Measurements from ENCODE around the gene NHLRC2. TPM values are rescaled to one million over a fixed set of nuclear protein-coding genes. Genes with fewer than 3 reads are reported as not detected.

NHLRC2 gene
- total RNA-seq, 4 donors from 2014 or later, result 18.3 to 140 (median 45.8) TPM

DNA sequence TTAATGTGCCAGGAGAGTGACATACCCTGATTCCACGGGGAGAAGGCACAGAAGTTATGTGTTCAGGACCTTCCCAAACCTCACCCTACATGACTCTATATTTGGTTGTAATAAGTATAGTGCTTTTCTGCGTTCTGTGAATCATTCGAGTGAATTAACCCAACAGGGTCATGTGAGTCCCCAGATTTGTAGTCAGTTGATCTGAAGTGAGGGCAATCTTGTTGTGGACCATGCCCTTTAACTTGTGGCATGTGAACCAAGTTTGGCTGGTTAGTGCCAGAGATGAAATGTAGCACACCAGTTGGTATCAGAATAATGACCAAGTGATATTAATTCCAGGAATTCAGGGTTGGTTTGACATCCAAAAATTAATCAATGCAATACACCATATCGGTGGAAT is 70.2 kb downstream of the NHLRC2 start:
- in situ Hi-C loops (cut with MboI; ENCODE audit: low pct_ligation_motif_present in 1 of 4, low pct_unique_long_range_greater_than_20kb in 1 of 4, low sequenced_read_pairs in 3 of 4), result no loop called here
- Histone ChIP-seq H3K9me3 (no peaks in the 10 kb centered on the region), H3K27me3 (no peaks in the 10 kb centered on the region), H3K27ac (no peak overlapping the region), H3K4me3 (no peak overlapping the region), H3K36me3 (no peaks in the 10 kb centered on the region), H3K4me1 (peaks cover 0 to 8% (median 0%) of the 10 kb centered on the region in 4 donors)
- WGBS, 2 donors (ENCODE audit: low coverage in 1 of 2), result 80 to 82% methylated on average over 1 to 4 of the region's 4 CpGs
- DNase-seq, result no peak
- intact Hi-C loops (cut with DNase I; ENCODE audit: low total_unique reads), result no loop called here
- TF ChIP-seq POLR2AphosphoS5 (IDR thresholded peaks at IDR 0.05) (no peak), EP300 (IDR thresholded peaks at IDR 0.05; ENCODE audit: low read depth) (no peak), POLR2A (IDR thresholded peaks at IDR 0.05) (no peak)
- TF ChIP-seq, protein P1, sequence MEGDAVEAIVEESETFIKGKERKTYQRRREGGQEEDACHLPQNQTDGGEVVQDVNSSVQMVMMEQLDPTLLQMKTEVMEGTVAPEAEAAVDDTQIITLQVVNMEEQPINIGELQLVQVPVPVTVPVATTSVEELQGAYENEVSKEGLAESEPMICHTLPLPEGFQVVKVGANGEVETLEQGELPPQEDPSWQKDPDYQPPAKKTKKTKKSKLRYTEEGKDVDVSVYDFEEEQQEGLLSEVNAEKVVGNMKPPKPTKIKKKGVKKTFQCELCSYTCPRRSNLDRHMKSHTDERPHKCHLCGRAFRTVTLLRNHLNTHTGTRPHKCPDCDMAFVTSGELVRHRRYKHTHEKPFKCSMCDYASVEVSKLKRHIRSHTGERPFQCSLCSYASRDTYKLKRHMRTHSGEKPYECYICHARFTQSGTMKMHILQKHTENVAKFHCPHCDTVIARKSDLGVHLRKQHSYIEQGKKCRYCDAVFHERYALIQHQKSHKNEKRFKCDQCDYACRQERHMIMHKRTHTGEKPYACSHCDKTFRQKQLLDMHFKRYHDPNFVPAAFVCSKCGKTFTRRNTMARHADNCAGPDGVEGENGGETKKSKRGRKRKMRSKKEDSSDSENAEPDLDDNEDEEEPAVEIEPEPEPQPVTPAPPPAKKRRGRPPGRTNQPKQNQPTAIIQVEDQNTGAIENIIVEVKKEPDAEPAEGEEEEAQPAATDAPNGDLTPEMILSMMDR (IDR thresholded peaks at IDR 0.05), result no peak

DNA sequence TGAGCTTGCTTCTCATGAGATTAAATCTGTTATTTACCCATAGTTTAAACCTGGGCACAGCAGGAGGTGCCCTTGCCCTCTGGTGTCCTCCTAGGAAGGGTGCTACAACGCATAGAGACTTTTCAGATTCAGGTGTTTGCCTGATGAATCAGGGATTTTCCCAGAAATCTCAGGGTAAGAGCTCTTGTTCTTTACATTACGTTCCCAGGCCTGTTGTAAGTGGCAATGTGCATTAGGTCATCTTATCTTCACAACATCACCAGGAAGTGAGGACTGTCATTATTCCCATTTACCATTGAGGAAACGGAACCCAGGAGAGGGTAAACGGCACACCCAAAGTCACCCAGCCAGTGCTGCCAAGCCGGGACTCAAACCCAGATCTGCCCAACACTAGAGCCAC is 73.0 kb downstream of the NHLRC2 start:
- in situ Hi-C loops (cut with MboI; ENCODE audit: low pct_ligation_motif_present in 1 of 4, low pct_unique_long_range_greater_than_20kb in 1 of 4, low sequenced_read_pairs in 3 of 4), result no loop called here
- H3K27ac ChIP-seq, result peak overlapping the region in 1 of 4 donors; percentile 39
- WGBS, 2 donors (ENCODE audit: low coverage in 1 of 2), result 54 to 66% methylated on average over 2 to 5 of the region's 5 CpGs
- peaks cover 0 to 8% (median 0%) of the 10 kb centered on the region in 4 donors for H3K4me1 ChIP-seq
- no peak overlapping the region for H3K4me3 ChIP-seq
- no peaks in the 10 kb centered on the region for H3K9me3 ChIP-seq
- DNase-seq, result no peak
- H3K36me3 ChIP-seq, result no peaks in the 10 kb centered on the region
- TF ChIP-seq, protein P1 (IDR thresholded peaks at IDR 0.05), result peak in 1 of 5 experiments; percentile 17
- no peak for TF ChIP-seq POLR2A (IDR thresholded peaks at IDR 0.05)
- intact Hi-C loops (cut with DNase I; ENCODE audit: low total_unique reads), result no loop called here
- H3K27me3 ChIP-seq, result no peaks in the 10 kb centered on the region

- intact Hi-C loops (cut with DNase I; ENCODE audit: low total_unique reads), result no loop called here
- TF ChIP-seq, protein P1 (IDR thresholded peaks at IDR 0.05), result no peak
- TF ChIP-seq EP300 (IDR thresholded peaks at IDR 0.05; ENCODE audit: low read depth) (no peak), POLR2AphosphoS5 (IDR thresholded peaks at IDR 0.05) (no peak), POLR2A (IDR thresholded peaks at IDR 0.05) (no peak)
- H3K4me3 ChIP-seq, result no peak overlapping the region
- DNase-seq, result no peak
- peaks cover 0 to 8% (median 0%) of the 10 kb centered on the region in 4 donors for H3K4me1 ChIP-seq
- no peaks in the 10 kb centered on the region for H3K36me3 ChIP-seq
- H3K27me3 ChIP-seq, result no peaks in the 10 kb centered on the region
- no peak overlapping the region for H3K27ac ChIP-seq
- in situ Hi-C loops (cut with MboI; ENCODE audit: low pct_ligation_motif_present in 1 of 4, low pct_unique_long_range_greater_than_20kb in 1 of 4, low sequenced_read_pairs in 3 of 4), result no loop called here
- H3K9me3 ChIP-seq, result no peaks in the 10 kb centered on the region
Measured at GRCh38 chr10:113928830-113929229, 74.4 kb downstream of the NHLRC2 start.

GRCh38 chr10:113929522-113929921 is 75.1 kb downstream of the NHLRC2 start:
- intact Hi-C loops (cut with DNase I; ENCODE audit: low total_unique reads), result no loop called here

More at GRCh38 chr10:113929522-113929921, 75.1 kb downstream of the NHLRC2 start:
- in situ Hi-C loops (cut with MboI; ENCODE audit: low pct_ligation_motif_present in 1 of 4, low pct_unique_long_range_greater_than_20kb in 1 of 4, low sequenced_read_pairs in 3 of 4), result no loop called here
- TF ChIP-seq EP300 (IDR thresholded peaks at IDR 0.05; ENCODE audit: low read depth) (no peak), POLR2A (IDR thresholded peaks at IDR 0.05) (no peak), POLR2AphosphoS5 (IDR thresholded peaks at IDR 0.05) (no peak)
- TF ChIP-seq, protein P1 (IDR thresholded peaks at IDR 0.05), result no peak
- H3K4me3 ChIP-seq, result no peak overlapping the region
- H3K36me3 ChIP-seq, result no peaks in the 10 kb centered on the region
- H3K4me1 ChIP-seq, result peaks cover 0 to 8% (median 0%) of the 10 kb centered on the region in 4 donors
- no peaks in the 10 kb centered on the region for H3K27me3 ChIP-seq
- H3K27ac ChIP-seq, result no peak overlapping the region
- DNase-seq, result no peak
- H3K9me3 ChIP-seq, result no peaks in the 10 kb centered on the region
- WGBS, 2 donors (ENCODE audit: low coverage in 1 of 2), result 78 to 90% methylated on average over 4 to 6 of the region's 6 CpGs

Measured in transverse colon (tissue), 4 donors.